Gastroesophageal sphincter (tissue), 4 donors: Measurements from ENCODE around the gene SORBS1. TPM values are rescaled to one million over a fixed set of nuclear protein-coding genes. Genes with fewer than 3 reads are reported as not detected.

Experiments used
- ATAC-seq: fragments of 150-250 bp; one replicate; pipeline ENCODE4 v1.9.1; 2016; ENCODE audit warnings: mild to moderate bottlenecking, moderate library complexity
- H3K27ac ChIP-seq, 4 donors: fragments of 200-600 bp; sonication (generic) in 3 of 4; 1 replicate in 3 of 4; 2 replicates in 1 of 4; pipeline ENCODE4 v1.5.1; 2016 to 2019
- H3K27me3 ChIP-seq: fragments of 200-600 bp; sonication (generic); one replicate; pipeline ENCODE4 v1.5.1; 2019
- H3K36me3 ChIP-seq, 2 donors: fragments of 200-600 bp; sonication (generic); one replicate each; pipeline ENCODE4 v1.5.1; 2019; ENCODE audit warnings: control low read depth in 1 of 2
- H3K4me1 ChIP-seq, 3 donors: fragments of 200-600 bp; sonication (generic); 1 replicate in 2 of 3; 2 replicates in 1 of 3; pipeline ENCODE4 v1.5.1; 2016 to 2019; ENCODE audit warnings: control low read depth in 2 of 3
- H3K4me3 ChIP-seq, 2 donors: fragments of 200-600 bp; sonication (generic); one replicate each; pipeline ENCODE4 v1.5.1; 2019; ENCODE audit warnings: mild to moderate bottlenecking in 1 of 2, moderate library complexity in 1 of 2
- H3K9me3 ChIP-seq, 3 donors: fragments of 200-600 bp; sonication (generic); one replicate each; pipeline ENCODE4 v1.5.1; 2017 to 2019; ENCODE audit warnings: control low read depth in 2 of 3
- EP300 ChIP-seq: sonication (generic); formaldehyde crosslinking; IDR thresholded peaks from one replicate; pipeline ENCODE4 v1.6.1; 2017; ENCODE audit warnings: antibody characterized with exemption, mild to moderate bottlenecking
- POLR2A ChIP-seq, 2 donors: fragments of 450-650 bp; IDR thresholded peaks; one replicate each; pipeline ENCODE4 v1.6.1; 2017; ENCODE audit warnings: antibody characterized with exemption in 2 of 2, mild to moderate bottlenecking in 2 of 2, moderate library complexity in 1 of 2
- POLR2AphosphoS5 ChIP-seq: sonication (generic); formaldehyde crosslinking; IDR thresholded peaks from one replicate; pipeline ENCODE4 v1.6.1; 2017; ENCODE audit warnings: antibody characterized with exemption
- WGBS, 2 donors: methylation state at CpG; one replicate each; pipeline ENCODE4 v1.1.5; 2018; ENCODE audit warnings: low coverage in 1 of 2; 5-methylcytosine and 5-hydroxymethylcytosine counted together
- total RNA-seq, 4 donors: library from RNA; depleted of rRNA; stranded (reverse); fragments of >200 nt; gene quantifications; one replicate each; pipeline ENCODE4 v1.1.0, GENCODE V29; 2016
- TF ChIP-seq, protein P1 (sequence below), 4 experiments: fragments of 200-600 bp in 2 of 4; fragments of 450-650 bp in 2 of 4; sonication (generic) in 1 of 4; IDR thresholded peaks; one replicate each; pipeline ENCODE4 v1.5.1; 2017 to 2019; ENCODE audit warnings: antibody characterized with exemption in 4 of 4, mild to moderate bottlenecking in 2 of 4, moderate library complexity in 2 of 4

The SORBS1 gene
- total RNA-seq, 4 donors from 2014 or later = 1,866 to 2,220 (median 1,948) TPM

DNA sequence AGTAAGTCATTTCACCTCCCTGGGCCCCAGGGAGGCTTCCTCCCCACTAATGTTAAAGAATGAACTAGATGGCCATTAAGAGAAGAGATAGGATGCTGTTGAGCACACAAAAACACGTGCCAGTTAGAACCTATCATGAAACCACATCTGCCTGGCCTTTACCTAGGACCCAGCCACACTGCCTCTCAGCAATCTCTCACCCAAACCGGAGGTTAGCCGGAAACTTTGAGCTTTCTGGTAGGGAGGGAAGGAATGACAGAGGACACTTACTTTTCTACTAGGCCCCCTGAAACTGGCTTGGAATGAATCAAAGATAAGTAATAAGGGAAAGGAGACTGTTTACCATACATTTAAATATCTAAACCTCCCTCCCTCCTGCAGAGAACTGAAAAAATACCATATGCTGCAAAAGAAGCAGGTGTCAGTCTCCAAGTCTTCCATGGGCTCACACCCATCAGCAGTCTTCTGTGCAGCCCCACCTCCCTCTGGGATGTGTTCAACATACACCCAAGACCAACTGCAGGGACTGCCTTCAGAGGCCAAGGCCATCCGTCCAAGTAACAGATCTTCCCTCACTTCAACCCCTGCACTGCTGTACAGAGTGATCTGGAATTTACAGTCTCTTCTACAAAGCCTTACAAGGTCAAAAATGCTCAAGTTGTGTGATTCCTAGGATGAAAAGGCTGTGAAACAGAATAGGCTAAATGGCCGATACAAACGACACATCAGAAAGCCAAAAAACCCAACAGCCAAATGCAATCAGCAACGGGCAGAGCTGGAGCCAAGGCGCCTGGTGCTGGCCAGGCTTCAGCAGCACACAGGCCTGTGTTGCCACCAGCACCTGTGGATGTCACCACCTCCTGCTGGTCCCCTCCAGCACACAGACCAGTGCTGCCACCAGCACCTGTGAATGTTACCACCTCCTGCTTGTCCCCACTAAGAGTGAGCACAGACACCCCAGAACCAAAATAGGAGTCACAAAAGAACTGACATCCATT is 42.4 kb downstream of the SORBS1 start:
- peak overlapping the region in 1 of 2 donors; percentile 12 for H3K4me3 ChIP-seq

DNA sequence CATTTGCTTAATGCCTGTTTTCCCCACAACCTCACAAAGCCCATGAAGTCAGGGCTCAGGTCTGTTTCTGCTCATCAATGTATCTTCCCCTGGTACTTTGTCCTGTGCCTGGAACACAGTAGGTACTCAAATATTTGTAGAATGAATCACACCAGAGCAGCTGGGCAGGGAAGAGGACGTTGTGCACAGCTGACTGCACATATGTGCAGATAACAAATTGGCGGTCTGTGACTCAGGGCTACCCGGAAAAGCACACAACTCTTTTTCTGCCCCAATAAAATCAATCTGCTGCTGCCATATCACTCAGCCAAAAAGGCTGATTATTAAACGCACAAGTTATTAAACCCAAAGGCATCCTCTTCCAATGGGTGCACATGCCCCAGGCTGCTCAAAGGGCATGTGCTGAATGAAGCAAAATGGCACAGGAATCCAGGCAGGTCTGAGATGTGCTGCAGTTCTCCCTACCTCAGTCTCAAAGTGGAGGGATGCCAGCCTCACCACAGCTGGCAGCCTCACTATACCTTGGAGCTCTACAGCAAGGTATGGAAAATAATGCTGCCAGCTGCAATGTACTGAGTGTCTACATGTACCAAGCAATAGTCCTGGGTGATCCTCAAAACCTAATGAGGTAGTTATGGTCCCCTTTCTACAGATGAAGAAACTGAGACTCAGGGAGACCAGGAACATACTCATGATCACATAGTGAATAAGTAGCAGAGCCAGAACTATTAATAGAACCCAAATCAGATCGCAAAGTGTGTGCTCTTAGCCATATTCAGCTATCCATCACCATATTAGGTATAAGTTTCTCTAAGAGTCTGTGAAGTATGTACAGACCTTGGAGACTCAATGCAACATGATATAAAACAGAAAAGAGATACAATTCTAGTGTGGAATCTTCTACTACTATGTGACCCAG is 43.4 kb downstream of the SORBS1 start:
- WGBS, 2 donors = 30 to 50% methylated on average over 2 to 4 of the region's 5 CpGs
- H3K9me3 ChIP-seq = no peaks in the 10 kb centered on the region
- H3K36me3 ChIP-seq = no peaks in the 10 kb centered on the region
- H3K27me3 ChIP-seq = no peaks in the 10 kb centered on the region
- ATAC-seq = peak; percentile 29
- H3K27ac ChIP-seq = peak overlapping the region; percentile 84 to 100 (median 96)
- H3K4me1 ChIP-seq = peaks cover 24 to 100% (median 24%) of the 10 kb centered on the region in 3 donors
- peak; percentile 94 for TF ChIP-seq POLR2AphosphoS5
- TF ChIP-seq, protein P1, sequence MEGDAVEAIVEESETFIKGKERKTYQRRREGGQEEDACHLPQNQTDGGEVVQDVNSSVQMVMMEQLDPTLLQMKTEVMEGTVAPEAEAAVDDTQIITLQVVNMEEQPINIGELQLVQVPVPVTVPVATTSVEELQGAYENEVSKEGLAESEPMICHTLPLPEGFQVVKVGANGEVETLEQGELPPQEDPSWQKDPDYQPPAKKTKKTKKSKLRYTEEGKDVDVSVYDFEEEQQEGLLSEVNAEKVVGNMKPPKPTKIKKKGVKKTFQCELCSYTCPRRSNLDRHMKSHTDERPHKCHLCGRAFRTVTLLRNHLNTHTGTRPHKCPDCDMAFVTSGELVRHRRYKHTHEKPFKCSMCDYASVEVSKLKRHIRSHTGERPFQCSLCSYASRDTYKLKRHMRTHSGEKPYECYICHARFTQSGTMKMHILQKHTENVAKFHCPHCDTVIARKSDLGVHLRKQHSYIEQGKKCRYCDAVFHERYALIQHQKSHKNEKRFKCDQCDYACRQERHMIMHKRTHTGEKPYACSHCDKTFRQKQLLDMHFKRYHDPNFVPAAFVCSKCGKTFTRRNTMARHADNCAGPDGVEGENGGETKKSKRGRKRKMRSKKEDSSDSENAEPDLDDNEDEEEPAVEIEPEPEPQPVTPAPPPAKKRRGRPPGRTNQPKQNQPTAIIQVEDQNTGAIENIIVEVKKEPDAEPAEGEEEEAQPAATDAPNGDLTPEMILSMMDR (IDR thresholded peaks at IDR 0.05) = no peak
- H3K4me3 ChIP-seq = no peak overlapping the region

More for the DNA sequence above, 42.4 kb downstream of the SORBS1 start:
- peak; percentile 66 for ATAC-seq
- no peaks in the 10 kb centered on the region for H3K9me3 ChIP-seq
- 36 to 44% methylated on average over 3 to 5 of the region's 8 CpGs for WGBS, 2 donors
- no peaks in the 10 kb centered on the region for H3K36me3 ChIP-seq
- peaks cover 19 to 100% (median 22%) of the 10 kb centered on the region in 3 donors for H3K4me1 ChIP-seq
- H3K27ac ChIP-seq = peak overlapping the region; percentile 84 to 100 (median 96)
- TF ChIP-seq POLR2A (IDR thresholded peaks at IDR 0.05) (no peak), POLR2AphosphoS5 (peak; percentile 43), EP300 (no peak)
- TF ChIP-seq, protein P1 (IDR thresholded peaks at IDR 0.05) = peak in 1 of 4 experiments; percentile 9
- H3K27me3 ChIP-seq = no peaks in the 10 kb centered on the region

DNA sequence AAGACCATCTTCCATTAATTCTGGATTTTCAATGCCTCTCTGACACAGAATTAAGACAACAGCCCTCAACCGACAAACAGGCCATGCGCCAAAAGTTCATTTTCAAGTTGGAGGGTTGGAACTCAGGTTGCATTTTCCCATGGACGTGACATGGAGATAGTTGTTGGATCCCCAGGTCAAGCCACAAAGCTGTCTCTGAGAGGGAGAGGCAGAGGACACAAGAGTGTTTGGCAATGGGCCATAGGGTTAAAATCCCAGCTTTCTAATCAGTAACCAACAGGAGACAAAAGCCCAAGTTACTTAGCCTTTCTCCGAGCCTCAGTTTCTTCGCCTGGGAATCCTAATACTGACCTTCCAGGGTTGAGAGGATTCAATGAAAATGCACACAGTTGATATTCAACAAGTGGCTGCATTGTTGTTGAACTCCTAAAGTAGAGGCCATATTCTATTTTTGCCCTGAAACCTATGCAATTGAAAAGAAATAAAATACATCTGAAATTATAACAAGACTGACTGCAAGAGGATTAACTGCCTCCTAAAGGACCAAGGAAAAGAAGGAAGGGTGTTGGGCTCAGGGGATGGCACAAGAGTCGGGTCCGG is 44.3 kb downstream of the SORBS1 start:
- no peaks in the 10 kb centered on the region for H3K36me3 ChIP-seq
- H3K27ac ChIP-seq = peak overlapping the region; percentile 84 to 100 (median 96)
- TF ChIP-seq EP300 (no peak), POLR2A (IDR thresholded peaks at IDR 0.05) (no peak), POLR2AphosphoS5 (no peak)
- TF ChIP-seq, protein P1 (IDR thresholded peaks at IDR 0.05) = no peak
- no peak overlapping the region for H3K4me3 ChIP-seq
- no peaks in the 10 kb centered on the region for H3K9me3 ChIP-seq
- no peak for ATAC-seq
- peaks cover 21 to 100% (median 26%) of the 10 kb centered on the region in 3 donors for H3K4me1 ChIP-seq
- 63 to 77% methylated on average over 5 to 7 of the region's 7 CpGs for WGBS, 2 donors
- H3K27me3 ChIP-seq = no peaks in the 10 kb centered on the region

DNA sequence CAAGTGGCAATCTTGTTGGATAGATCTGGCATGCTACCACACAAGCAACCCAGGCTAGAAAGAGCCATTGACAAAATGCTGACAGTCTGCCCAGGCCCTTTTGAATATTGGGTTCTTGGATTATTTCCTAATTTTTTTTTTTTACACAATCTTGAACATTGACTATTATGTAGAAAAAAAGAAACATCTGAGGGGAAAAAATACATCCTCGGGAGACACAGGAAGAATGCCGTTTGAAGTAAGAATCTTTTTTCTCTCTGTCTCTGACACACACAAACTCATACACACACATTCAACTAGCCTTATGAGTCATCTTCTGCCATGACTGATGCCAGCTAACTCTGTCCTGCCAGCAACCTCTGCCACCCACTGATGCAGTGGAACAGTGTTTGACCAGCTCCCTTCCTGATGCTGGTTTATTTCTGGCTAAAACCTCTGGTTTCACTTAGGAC is 47.2 kb downstream of the SORBS1 start:
- whole genome bisulfite sequencing, 2 donors = 22 to 38% methylated on average over 2 of the region's 2 CpGs
- Histone ChIP-seq H3K4me3 (peak overlapping the region in 1 of 2 donors; percentile 1), H3K27ac (peak overlapping the region; percentile 84 to 100 (median 96)), H3K27me3 (no peaks in the 10 kb centered on the region), H3K4me1 (peaks cover 30 to 100% (median 30%) of the 10 kb centered on the region in 3 donors), H3K9me3 (no peaks in the 10 kb centered on the region), H3K36me3 (no peaks in the 10 kb centered on the region)
- peak; percentile 73 for ATAC-seq
- TF ChIP-seq POLR2AphosphoS5 = peak; percentile 88
- no peak for TF ChIP-seq POLR2A (IDR thresholded peaks at IDR 0.05)
